ENCODE data around the gene CACNB2. TPM values are rescaled to one million over a fixed set of nuclear protein-coding genes. Genes with fewer than 3 reads are reported as not detected.
"Not testable (repeated sequence)": the region's sequence is repeated elsewhere in the genome, so short reads cannot be mapped to it uniquely, and the experiment has no call there.

Gene CACNB2
- total RNA-seq, 1 donor from 2014 or later, result 55.9 TPM

- no peak for ATAC-seq
- intact Hi-C loops (cut with micrococcal nuclease), result no loop called here
These were observed 45.4 kb downstream of the CACNB2 start for GRCh38 chr10:18185621-18186020.

GRCh38 chr10:18190840-18191239 is 50.6 kb downstream of the CACNB2 start:
- no peak for ATAC-seq
- intact Hi-C loops (cut with micrococcal nuclease), result no loop called here
- no peak for DNase-seq

More at GRCh38 chr10:18185621-18186020, 45.4 kb downstream of the CACNB2 start:
- no peak for DNase-seq

- no peak for ATAC-seq
- no peak for DNase-seq
- intact Hi-C loops (cut with micrococcal nuclease), result no loop called here
These were observed 54.4 kb downstream of the CACNB2 start for GRCh38 chr10:18194634-18195033.

- intact Hi-C loops (cut with micrococcal nuclease), result no loop called here
- DNase-seq (peak; percentile 33), ATAC-seq (no peak)
These were observed 55.0 kb downstream of the CACNB2 start for GRCh38 chr10:18195060-18195799.

- ATAC-seq (no peak), DNase-seq (no peak)
- intact Hi-C loops (cut with micrococcal nuclease), result no loop called here
These were observed 56.8 kb downstream of the CACNB2 start for GRCh38 chr10:18196806-18197550.

- intact Hi-C loops (cut with micrococcal nuclease), result no loop called here
- DNase-seq, result no peak
- no peak for ATAC-seq
These were observed 57.5 kb downstream of the CACNB2 start for GRCh38 chr10:18197706-18198105.

- intact Hi-C loops (cut with micrococcal nuclease), result no loop called here
- ATAC-seq (no peak), DNase-seq (no peak)
These were observed 61.7 kb downstream of the CACNB2 start for GRCh38 chr10:18201877-18202276.

GRCh38 chr10:18202680-18203460 is 62.6 kb downstream of the CACNB2 start:
- DNase-seq (no peak), ATAC-seq (no peak)
- intact Hi-C loops (cut with micrococcal nuclease), result no loop called here

- intact Hi-C loops (cut with micrococcal nuclease), result no loop called here
- DNase-seq (no peak), ATAC-seq (no peak)
These were observed 63.2 kb downstream of the CACNB2 start for GRCh38 chr10:18203471-18203870.

- no peak for DNase-seq
- ATAC-seq, result no peak
- intact Hi-C loops (cut with micrococcal nuclease), result no loop called here
These were observed 64.0 kb downstream of the CACNB2 start for GRCh38 chr10:18204039-18204835.

GRCh38 chr10:18205098-18205834 is 65.0 kb downstream of the CACNB2 start:
- intact Hi-C loops (cut with micrococcal nuclease), result no loop called here
- no peak for DNase-seq
- ATAC-seq, result no peak

- DNase-seq; ATAC-seq; intact Hi-C loops (cut with micrococcal nuclease): not testable (repeated sequence)
These were observed 68.0 kb downstream of the CACNB2 start for GRCh38 chr10:18208186-18208585.

GRCh38 chr10:18209241-18209640 is 69.0 kb downstream of the CACNB2 start:
- intact Hi-C loops (cut with micrococcal nuclease), result no loop called here
- DNase-seq (no peak), ATAC-seq (no peak)

- no peak for DNase-seq
- ATAC-seq, result no peak
- intact Hi-C loops (cut with micrococcal nuclease), result loop anchor here (5.0 kb wide), 1 partner anchor 68 kb away; the partner anchor contains the start of gene CACNB2
These were observed 70.5 kb downstream of the CACNB2 start for GRCh38 chr10:18210711-18211110.

- ATAC-seq (no peak), DNase-seq (no peak)
- intact Hi-C loops (cut with micrococcal nuclease), result loop anchor here (5.0 kb wide), 1 partner anchor 70 kb away; the partner anchor contains the start of gene CACNB2
These were observed 71.6 kb downstream of the CACNB2 start for GRCh38 chr10:18211862-18212261.

- intact Hi-C loops (cut with micrococcal nuclease), result loop anchor here (5.0 kb wide), 1 partner anchor 71 kb away; the partner anchor contains the start of gene CACNB2
- DNase-seq (no peak), ATAC-seq (no peak)
These were observed 73.0 kb downstream of the CACNB2 start for GRCh38 chr10:18213271-18213670.

- DNase-seq (no peak), ATAC-seq (peak; percentile 76)
- intact Hi-C loops (cut with micrococcal nuclease), result loop anchor here (5.0 kb wide), 2 partner anchors 73 to 303 kb away; partner anchors contain the start of gene CACNB2
These were observed 74.7 kb downstream of the CACNB2 start for GRCh38 chr10:18214691-18215563.

All from left ventricle myocardium superior (tissue), 1 donor.